UCSD-AML1 (cell line): ENCODE results near the gene TF.
"Not testable (repeated sequence)": the region's sequence is repeated elsewhere in the genome, so short reads cannot be mapped to it uniquely, and the experiment has no call there.

Experiments
- DNase-seq: peaks from one replicate; lab custom pipeline; 2025; ENCODE audit not compliant: unreplicated experiment; lab: John Stamatoyannopoulos, UW

TF gene

GRCh38 chr3:133763797-133764683 lies 17.8 kb downstream of the TF start:
- DNase-seq, result no peak

- no peak for DNase-seq
These were observed 19.1 kb downstream of the TF start for GRCh38 chr3:133765256-133765655.

GRCh38 chr3:133767607-133768006 lies 21.4 kb downstream of the TF start:
- no peak for DNase-seq

GRCh38 chr3:133769536-133769935 lies 23.3 kb downstream of the TF start:
- no peak for DNase-seq

- DNase-seq, result no peak
These were observed 27.5 kb downstream of the TF start for GRCh38 chr3:133773732-133774131.

- no peak for DNase-seq
These were observed 29.1 kb downstream of the TF start for GRCh38 chr3:133775309-133775708.

GRCh38 chr3:133775835-133776234 lies 29.6 kb downstream of the TF start:
- DNase-seq, result no peak

GRCh38 chr3:133776794-133777438 lies 30.7 kb downstream of the TF start:
- no peak for DNase-seq

- no peak for DNase-seq
These were observed 31.8 kb downstream of the TF start for GRCh38 chr3:133777807-133778568.

- DNase-seq, result no peak
These were observed 33.5 kb downstream of the TF start for GRCh38 chr3:133779626-133780203.

- not testable (repeated sequence) for DNase-seq
These were observed 34.6 kb downstream of the TF start for GRCh38 chr3:133780756-133781155.

GRCh38 chr3:133781570-133781969 lies 35.4 kb downstream of the TF start:
- DNase-seq, result no peak

- DNase-seq, result no peak
These were observed 36.3 kb downstream of the TF start for GRCh38 chr3:133782454-133782853.

- no peak for DNase-seq
These were observed 37.6 kb downstream of the TF start for GRCh38 chr3:133783762-133784161.

GRCh38 chr3:133788024-133788423 lies 41.8 kb downstream of the TF start:
- DNase-seq, result no peak

GRCh38 chr3:133792171-133792763 lies 46.1 kb downstream of the TF start:
- no peak for DNase-seq

GRCh38 chr3:133797396-133798105 lies 51.4 kb downstream of the TF start:
- DNase-seq, result no peak

- DNase-seq, result no peak
These were observed 53.8 kb downstream of the TF start for GRCh38 chr3:133799794-133800585.

- DNase-seq, result no peak
These were observed 57.3 kb downstream of the TF start for GRCh38 chr3:133803469-133803868.

- no peak for DNase-seq
These were observed 58.7 kb downstream of the TF start for GRCh38 chr3:133804896-133805295.
